22Rv1 (cell line): ENCODE results near the gene WFIKKN1.

Experiments used
- ZFX ChIP-seq: fragments of 450-650 bp; IDR thresholded peaks from 2 replicates; pipeline ENCODE4 v1.6.1; 2017; ENCODE audit warnings: antibody characterized with exemption, borderline replicate concordance
- TF ChIP-seq, protein P1 (sequence below): fragments of 450-650 bp; IDR thresholded peaks from 2 replicates; pipeline ENCODE4 v1.5.1; 2017; ENCODE audit warnings: mild to moderate bottlenecking

DNA sequence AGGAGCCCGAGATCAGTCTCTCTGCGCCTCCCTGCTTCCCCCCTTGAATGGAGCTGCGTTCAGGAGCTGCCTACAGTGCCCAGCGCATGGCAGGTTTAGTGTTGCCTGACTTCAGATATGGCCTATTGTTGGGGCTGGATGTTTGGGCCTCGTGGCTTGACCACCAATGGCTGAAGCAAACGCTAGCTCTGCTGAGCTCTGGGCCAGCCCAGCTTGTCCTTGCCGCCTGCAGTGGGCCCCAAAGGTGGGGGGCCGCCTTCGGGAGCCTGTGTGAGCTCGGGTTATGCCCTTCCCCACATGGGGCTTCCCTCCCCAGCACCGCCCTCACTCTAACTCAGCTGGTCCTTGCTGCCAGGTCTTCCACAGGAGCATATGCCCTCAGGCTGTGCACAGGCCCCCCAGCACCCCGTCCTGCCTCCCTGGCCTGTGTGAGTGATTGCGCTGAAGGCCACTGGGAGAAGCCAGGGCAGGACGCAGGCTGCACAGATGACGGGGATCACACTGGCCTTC is 7.3 kb downstream of the WFIKKN1 start:
- TF ChIP-seq, protein P1, sequence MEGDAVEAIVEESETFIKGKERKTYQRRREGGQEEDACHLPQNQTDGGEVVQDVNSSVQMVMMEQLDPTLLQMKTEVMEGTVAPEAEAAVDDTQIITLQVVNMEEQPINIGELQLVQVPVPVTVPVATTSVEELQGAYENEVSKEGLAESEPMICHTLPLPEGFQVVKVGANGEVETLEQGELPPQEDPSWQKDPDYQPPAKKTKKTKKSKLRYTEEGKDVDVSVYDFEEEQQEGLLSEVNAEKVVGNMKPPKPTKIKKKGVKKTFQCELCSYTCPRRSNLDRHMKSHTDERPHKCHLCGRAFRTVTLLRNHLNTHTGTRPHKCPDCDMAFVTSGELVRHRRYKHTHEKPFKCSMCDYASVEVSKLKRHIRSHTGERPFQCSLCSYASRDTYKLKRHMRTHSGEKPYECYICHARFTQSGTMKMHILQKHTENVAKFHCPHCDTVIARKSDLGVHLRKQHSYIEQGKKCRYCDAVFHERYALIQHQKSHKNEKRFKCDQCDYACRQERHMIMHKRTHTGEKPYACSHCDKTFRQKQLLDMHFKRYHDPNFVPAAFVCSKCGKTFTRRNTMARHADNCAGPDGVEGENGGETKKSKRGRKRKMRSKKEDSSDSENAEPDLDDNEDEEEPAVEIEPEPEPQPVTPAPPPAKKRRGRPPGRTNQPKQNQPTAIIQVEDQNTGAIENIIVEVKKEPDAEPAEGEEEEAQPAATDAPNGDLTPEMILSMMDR = no peak
- no peak for TF ChIP-seq ZFX
